KBM-7 (cell line): ENCODE measurements around the gene ZNF672.

Source experiments
- DNase-seq: peaks from one replicate; pipeline ENCODE4 v3.0.0-alpha.2; 2015
- in situ Hi-C: fragments of 300-500 bp; cut with MboI; formaldehyde crosslinking; loops from 2 replicates; pipeline ENCODE4 v1.14.3; 2020; ENCODE audit warnings: low sequenced_read_pairs, low pct_unique_long_range_greater_than_20kb, mixed read lengths

ZNF672 gene

GRCh38 chr1:248811514-248812490, 26.2 kb upstream of the ZNF672 start:
- DNase-seq = no peak
- in situ Hi-C loops = no loop called here

GRCh38 chr1:248812736-248813425, 25.1 kb upstream of the ZNF672 start:
- DNase-seq = no peak
- in situ Hi-C loops = no loop called here

GRCh38 chr1:248813546-248813945, 24.5 kb upstream of the ZNF672 start:
- no peak for DNase-seq
- in situ Hi-C loops = no loop called here

- no peak for DNase-seq
- in situ Hi-C loops = no loop called here
Measured at GRCh38 chr1:248814351-248814750, 23.7 kb upstream of the ZNF672 start.

GRCh38 chr1:248815407-248816034, 22.5 kb upstream of the ZNF672 start:
- no peak for DNase-seq
- in situ Hi-C loops = no loop called here

GRCh38 chr1:248816042-248816851, 21.8 kb upstream of the ZNF672 start:
- DNase-seq = no peak
- in situ Hi-C loops = no loop called here

GRCh38 chr1:248817065-248817464, 21.0 kb upstream of the ZNF672 start:
- peak; percentile 70 for DNase-seq
- in situ Hi-C loops = no loop called here

- in situ Hi-C loops = no loop called here
- no peak for DNase-seq
Measured at GRCh38 chr1:248818505-248819374, 19.3 kb upstream of the ZNF672 start.

GRCh38 chr1:248820041-248820585, 17.9 kb upstream of the ZNF672 start:
- in situ Hi-C loops = no loop called here

GRCh38 chr1:248821101-248821500, 16.9 kb upstream of the ZNF672 start:
- in situ Hi-C loops = no loop called here
- DNase-seq = no peak

More at GRCh38 chr1:248820041-248820585, 17.9 kb upstream of the ZNF672 start:
- DNase-seq = no peak

- in situ Hi-C loops = no loop called here
- no peak for DNase-seq
Measured at GRCh38 chr1:248821641-248822040, 16.4 kb upstream of the ZNF672 start.

- in situ Hi-C loops = no loop called here
- DNase-seq = no peak
Measured at GRCh38 chr1:248822148-248823032, 15.6 kb upstream of the ZNF672 start.

- DNase-seq = no peak
- in situ Hi-C loops = no loop called here
Measured at GRCh38 chr1:248823517-248824001, 14.5 kb upstream of the ZNF672 start.

- in situ Hi-C loops = no loop called here
- no peak for DNase-seq
Measured at GRCh38 chr1:248824301-248824700, 13.7 kb upstream of the ZNF672 start.

- DNase-seq = no peak
- in situ Hi-C loops = no loop called here
Measured at GRCh38 chr1:248824701-248825100, 13.3 kb upstream of the ZNF672 start.

- no peak for DNase-seq
- in situ Hi-C loops = no loop called here
Measured at GRCh38 chr1:248825136-248825535, 12.9 kb upstream of the ZNF672 start.

GRCh38 chr1:248825573-248825908, 12.5 kb upstream of the ZNF672 start:
- DNase-seq = no peak
- in situ Hi-C loops = no loop called here
